Parathyroid adenoma (tissue), 2 donors: ENCODE results near the gene CLNK.

ENCODE experiments used
- H2AFZ ChIP-seq: fragments of 300-600 bp; sonication (generic); one replicate; pipeline ENCODE4 v1.7.0; 2017; ENCODE audit warnings: antibody characterized with exemption, mild to moderate bottlenecking
- H3K27ac ChIP-seq: fragments of 300-600 bp; sonication (generic); one replicate; pipeline ENCODE4 v1.7.0; 2017
- H3K27me3 ChIP-seq: fragments of 300-600 bp; sonication (generic); one replicate; pipeline ENCODE4 v1.7.0; 2017; ENCODE audit warnings: low read length; ENCODE audit not compliant: control insufficient read depth, insufficient read depth
- H3K36me3 ChIP-seq: fragments of 300-600 bp; sonication (generic); one replicate; pipeline ENCODE4 v1.7.0; 2017; ENCODE audit warnings: low read length; ENCODE audit not compliant: control insufficient read depth, insufficient read depth
- H3K4me1 ChIP-seq: fragments of 300-600 bp; sonication (generic); one replicate; pipeline ENCODE4 v1.7.0; 2017; ENCODE audit warnings: control low read depth
- H3K4me2 ChIP-seq: fragments of 300-600 bp; sonication (generic); one replicate; pipeline ENCODE4 v1.7.0; 2017; ENCODE audit warnings: low read length
- H3K4me3 ChIP-seq: fragments of 300-600 bp; sonication (generic); one replicate; pipeline ENCODE4 v1.7.0; 2017; ENCODE audit warnings: low read depth, low read length
- H3K79me2 ChIP-seq: fragments of 300-600 bp; sonication (generic); one replicate; pipeline ENCODE4 v1.7.0; 2017; ENCODE audit warnings: control low read depth
- H3K9ac ChIP-seq: fragments of 300-600 bp; sonication (generic); one replicate; pipeline ENCODE4 v1.7.0; 2017; ENCODE audit warnings: mild to moderate bottlenecking
- H3K9me3 ChIP-seq: fragments of 300-600 bp; sonication (generic); one replicate; pipeline ENCODE4 v1.7.0; 2017; ENCODE audit warnings: low read length; ENCODE audit not compliant: control insufficient read depth
- CTCF ChIP-seq: fragments of 300-600 bp; sonication (generic); IDR thresholded peaks from one replicate; pipeline ENCODE4 v1.7.0; 2017; ENCODE audit warnings: antibody characterized with exemption, mild to moderate bottlenecking
- donor health status: primary hyperparathyroidism.

Gene CLNK

GRCh38 chr4:10569491-10569890 lies 115.1 kb downstream of the CLNK start:
- no peak for TF ChIP-seq CTCF
- H3K4me2 ChIP-seq, result no peak overlapping the region
- H3K27me3 ChIP-seq, result no peaks in the 10 kb centered on the region
- no peak overlapping the region for H3K9ac ChIP-seq
- H2AFZ ChIP-seq, result no peak overlapping the region
- H3K4me1 ChIP-seq, result no peaks in the 10 kb centered on the region
- no peaks in the 10 kb centered on the region for H3K36me3 ChIP-seq
- no peak overlapping the region for H3K27ac ChIP-seq
- no peaks in the 10 kb centered on the region for H3K79me2 ChIP-seq
- H3K9me3 ChIP-seq, result no peaks in the 10 kb centered on the region
- no peak overlapping the region for H3K4me3 ChIP-seq

GRCh38 chr4:10567766-10568165 lies 116.8 kb downstream of the CLNK start:
- no peak for TF ChIP-seq CTCF

GRCh38 chr4:10565166-10565780 lies 119.3 kb downstream of the CLNK start:
- Histone ChIP-seq H3K9me3 (no peaks in the 10 kb centered on the region), H3K27ac (no peak overlapping the region), H3K4me3 (no peak overlapping the region), H2AFZ (no peak overlapping the region), H3K9ac (no peak overlapping the region), H3K79me2 (no peaks in the 10 kb centered on the region), H3K36me3 (no peaks in the 10 kb centered on the region), H3K27me3 (no peaks in the 10 kb centered on the region), H3K4me2 (no peak overlapping the region), H3K4me1 (no peaks in the 10 kb centered on the region)
- no peak for TF ChIP-seq CTCF

More at GRCh38 chr4:10567766-10568165, 116.8 kb downstream of the CLNK start:
- H2AFZ ChIP-seq, result no peak overlapping the region
- H3K4me2 ChIP-seq, result no peak overlapping the region
- no peaks in the 10 kb centered on the region for H3K9me3 ChIP-seq
- no peaks in the 10 kb centered on the region for H3K27me3 ChIP-seq
- no peak overlapping the region for H3K9ac ChIP-seq
- H3K27ac ChIP-seq, result no peak overlapping the region
- no peaks in the 10 kb centered on the region for H3K79me2 ChIP-seq
- no peaks in the 10 kb centered on the region for H3K36me3 ChIP-seq
- no peak overlapping the region for H3K4me3 ChIP-seq
- no peaks in the 10 kb centered on the region for H3K4me1 ChIP-seq

- Histone ChIP-seq H3K27ac (no peak overlapping the region), H3K27me3 (no peaks in the 10 kb centered on the region), H3K79me2 (no peaks in the 10 kb centered on the region), H3K4me3 (no peak overlapping the region), H3K4me1 (no peaks in the 10 kb centered on the region), H2AFZ (no peak overlapping the region), H3K9ac (no peak overlapping the region), H3K4me2 (no peak overlapping the region), H3K36me3 (no peaks in the 10 kb centered on the region), H3K9me3 (no peaks in the 10 kb centered on the region)
- peak; percentile 52 for TF ChIP-seq CTCF
These were observed 129.9 kb downstream of the CLNK start for GRCh38 chr4:10554694-10555093.

- H3K27ac ChIP-seq, result no peak overlapping the region
- H3K9me3 ChIP-seq, result no peaks in the 10 kb centered on the region
- H3K4me2 ChIP-seq, result no peak overlapping the region
These were observed 130.4 kb downstream of the CLNK start for GRCh38 chr4:10554121-10554520.

More at GRCh38 chr4:10554121-10554520, 130.4 kb downstream of the CLNK start:
- H3K9ac ChIP-seq, result no peak overlapping the region
- no peak overlapping the region for H3K4me3 ChIP-seq
- no peak overlapping the region for H2AFZ ChIP-seq
- no peaks in the 10 kb centered on the region for H3K27me3 ChIP-seq
- H3K79me2 ChIP-seq, result no peaks in the 10 kb centered on the region
- H3K4me1 ChIP-seq, result no peaks in the 10 kb centered on the region
- TF ChIP-seq CTCF, result no peak
- no peaks in the 10 kb centered on the region for H3K36me3 ChIP-seq
